ENCODE measurements around the gene CDC42SE2.

GRCh38 chr5:131223751-131224386 lies 40.0 kb upstream of the CDC42SE2 start:
- TF ChIP-seq POLR2AphosphoS5 (IDR thresholded peaks at IDR 0.05; ENCODE audit: low read depth, low read length) (no peak), POLR2A (IDR thresholded peaks at IDR 0.05; ENCODE audit: low read depth, low read length) (no peak), SPI1 (IDR thresholded peaks at IDR 0.05; ENCODE audit: low read depth, low read length) (no peak), TAF1 (IDR thresholded peaks at IDR 0.05; ENCODE audit: low read depth, low read length) (no peak)
